ENCODE results near the gene SELENOM.
A peak's percentile ranks its signal among the peaks of the same experiment; 100 is the strongest.
"Not testable (repeated sequence)": the region's sequence is repeated elsewhere in the genome, so short reads cannot be mapped to it uniquely, and the experiment has no call there.

Gene SELENOM

GRCh38 chr22:31075961-31076360, 31.4 kb downstream of the SELENOM start:
- DNase-seq, result peak; percentile 72

- DNase-seq, result not testable (repeated sequence)
These were observed 33.7 kb downstream of the SELENOM start for GRCh38 chr22:31073545-31074145.

- DNase-seq, result not testable (repeated sequence)
These were observed 34.2 kb downstream of the SELENOM start for GRCh38 chr22:31073125-31073524.

- not testable (repeated sequence) for DNase-seq
These were observed 37.6 kb downstream of the SELENOM start for GRCh38 chr22:31069691-31070314.

DNA sequence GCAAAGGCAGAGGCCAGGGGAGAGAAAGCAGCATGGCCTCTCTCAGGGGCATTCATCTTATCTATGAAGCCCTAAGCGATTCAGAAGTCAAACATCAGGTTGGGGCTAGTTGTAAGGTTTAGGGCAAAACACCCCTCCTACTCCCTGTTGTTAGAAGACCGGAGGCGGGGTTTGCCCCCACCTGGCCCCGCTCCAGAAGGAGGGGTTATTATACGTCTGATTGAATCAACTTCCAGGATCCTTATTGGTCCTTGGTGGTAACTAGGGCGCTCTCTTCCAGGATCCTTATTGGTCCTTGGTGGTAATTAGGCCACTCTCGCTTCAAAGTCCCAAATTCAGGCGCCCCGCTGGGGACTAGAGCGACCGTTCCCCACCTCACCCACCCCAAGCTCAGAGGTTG, 38.4 kb downstream of the SELENOM start:
- no peak for DNase-seq

DNA sequence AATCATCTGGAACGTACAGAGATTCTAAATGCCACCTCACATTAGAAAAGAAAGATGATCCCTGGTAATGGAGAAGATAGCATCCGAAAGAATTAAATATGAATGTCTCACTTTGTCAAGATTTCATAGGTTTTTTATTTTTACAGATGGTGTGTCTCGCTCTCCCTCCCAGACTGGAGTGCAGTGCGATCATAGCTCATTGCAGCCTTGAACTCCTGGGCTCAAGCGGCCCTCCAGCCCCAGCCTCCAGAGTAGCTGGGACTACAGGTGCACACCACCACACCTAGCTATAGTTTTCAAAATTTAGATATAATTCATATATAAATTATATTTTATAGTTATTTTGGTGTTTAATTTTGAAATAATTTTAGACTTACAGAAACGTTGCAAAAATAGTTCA, 43.0 kb downstream of the SELENOM start:
- no peak for DNase-seq

- no peak for DNase-seq
These were observed 44.7 kb downstream of the SELENOM start for GRCh38 chr22:31062566-31063230.

DNA sequence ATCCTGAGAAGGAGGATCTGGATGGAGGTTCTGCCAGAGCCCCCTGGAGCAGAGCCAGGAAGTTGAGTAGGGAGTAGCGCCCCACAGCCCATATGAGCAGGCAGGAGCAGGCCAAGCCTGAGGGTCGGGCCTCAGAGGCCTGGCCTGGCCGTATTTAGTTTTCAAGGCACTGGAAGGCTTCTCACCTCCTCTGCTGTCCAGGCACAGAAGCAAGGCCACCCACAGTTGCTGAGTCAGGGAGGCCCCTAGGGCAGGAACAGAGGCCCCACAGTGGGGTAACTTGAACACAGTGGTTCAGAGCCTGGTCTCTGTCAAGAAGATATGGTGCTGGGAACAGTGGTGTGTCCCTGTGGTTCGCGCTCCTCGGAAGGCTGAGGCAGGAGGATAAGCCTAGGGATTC, 47.7 kb downstream of the SELENOM start:
- not testable (repeated sequence) for DNase-seq

DNA sequence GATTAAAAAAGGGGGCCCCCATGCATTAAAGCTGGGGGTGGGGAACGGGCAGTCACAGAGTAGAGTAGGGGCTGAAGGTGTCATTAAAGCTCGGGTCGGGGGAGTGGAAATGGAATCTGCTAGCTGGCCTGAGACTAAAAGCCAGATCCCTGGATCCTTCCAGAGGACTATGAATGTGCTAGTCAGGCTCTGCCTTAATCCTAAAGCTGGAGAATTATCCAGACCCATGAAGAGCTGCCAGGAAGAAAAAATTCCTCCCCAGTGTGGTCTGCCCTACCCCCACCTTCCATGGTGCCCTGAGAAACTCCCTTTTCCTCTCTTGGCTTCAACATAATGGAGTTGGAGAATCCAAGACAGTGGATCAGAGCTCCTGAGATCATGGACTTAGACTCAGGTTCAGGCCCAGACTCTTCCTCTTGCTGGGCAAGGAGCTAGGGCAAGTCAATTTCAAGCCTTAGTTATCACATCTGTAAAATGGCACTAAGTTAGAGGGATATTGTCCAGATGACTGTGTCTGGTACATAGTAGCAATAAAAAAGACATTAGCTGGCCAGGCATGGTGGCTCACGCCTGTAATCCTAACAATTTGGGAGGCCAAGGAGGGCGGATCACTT, 50.3 kb downstream of the SELENOM start:
- DNase-seq, result peak; percentile 33

DNA sequence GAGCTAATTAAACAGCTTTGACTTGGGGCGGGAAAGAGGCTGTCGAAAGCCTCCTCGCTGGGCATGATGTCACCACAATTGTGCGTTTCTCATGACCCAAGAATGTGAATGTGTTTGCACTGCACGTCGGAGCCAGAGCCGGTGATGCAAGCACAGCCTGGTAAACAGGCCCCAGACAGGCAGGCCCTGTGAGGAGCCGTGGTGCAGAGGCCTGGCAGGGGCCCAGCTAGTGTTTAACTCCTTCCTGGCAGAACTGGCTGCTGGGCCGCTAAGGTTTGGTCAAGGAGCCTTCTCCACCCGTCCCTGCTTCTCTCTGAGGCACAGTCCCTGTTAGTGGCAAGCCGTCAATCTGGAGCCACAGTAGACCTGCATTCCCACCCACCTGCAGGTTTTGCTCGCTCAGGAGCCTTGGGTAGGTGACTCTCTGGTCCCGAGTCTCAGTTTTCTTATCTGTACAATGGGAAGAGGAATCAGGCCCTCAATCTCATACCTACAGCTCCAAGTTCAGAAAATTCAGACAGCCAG, 51.7 kb downstream of the SELENOM start:
- DNase-seq, result peak; percentile 98

GRCh38 chr22:31055117-31055634, 52.2 kb downstream of the SELENOM start:
- no peak for DNase-seq
